Astrocyte of the spinal cord (primary cell): ENCODE results near the gene TBC1D14.

Experiments used
- DNase-seq: peaks from one replicate; pipeline ENCODE4 v3.0.0; 2011; ENCODE audit warnings: low read depth, low spot score
- H3K4me3 ChIP-seq: 2 replicates; pipeline ENCODE4 v1.5.1; 2011; ENCODE audit warnings: low read depth, mild to moderate bottlenecking, low read length, moderate library complexity
- CTCF ChIP-seq: IDR thresholded peaks from 2 replicates; pipeline ENCODE4 v1.5.1; 2012; ENCODE audit warnings: low read depth, mild to moderate bottlenecking, low read length, inconsistent platforms
- in situ Hi-C: cut with HindIII; loops from 2 replicates; pipeline ENCODE4 v1.10.0; 2017; ENCODE audit warnings: low sequenced_read_pairs

TBC1D14 gene

GRCh38 chr4:6953751-6954380 is 44.2 kb downstream of the TBC1D14 start:
- TF ChIP-seq CTCF: no peak
- H3K4me3 ChIP-seq: no peak overlapping the region
- peak; percentile 72 for DNase-seq
- in situ Hi-C loops: no loop called here

GRCh38 chr4:6955261-6955911 is 45.8 kb downstream of the TBC1D14 start:
- no peak for DNase-seq
- H3K4me3 ChIP-seq: no peak overlapping the region
- in situ Hi-C loops: no loop called here
- TF ChIP-seq CTCF: no peak

- no peak overlapping the region for H3K4me3 ChIP-seq
- in situ Hi-C loops: no loop called here
- no peak for DNase-seq
- no peak for TF ChIP-seq CTCF
Observed at GRCh38 chr4:6956087-6956433, 46.4 kb downstream of the TBC1D14 start.

- no peak overlapping the region for H3K4me3 ChIP-seq
- no peak for TF ChIP-seq CTCF
- in situ Hi-C loops: no loop called here
- DNase-seq: no peak
Observed at GRCh38 chr4:6956434-6957147, 47.0 kb downstream of the TBC1D14 start.

GRCh38 chr4:6957148-6957520 is 47.5 kb downstream of the TBC1D14 start:
- H3K4me3 ChIP-seq: no peak overlapping the region
- TF ChIP-seq CTCF: no peak
- DNase-seq: peak; percentile 57
- in situ Hi-C loops: no loop called here

- TF ChIP-seq CTCF: no peak
- in situ Hi-C loops: no loop called here
Observed at GRCh38 chr4:6957994-6958393, 48.4 kb downstream of the TBC1D14 start.

More at GRCh38 chr4:6957994-6958393, 48.4 kb downstream of the TBC1D14 start:
- H3K4me3 ChIP-seq: no peak overlapping the region
- DNase-seq: no peak
